HepG2 (cell line): ENCODE results near the gene SLC9A9. TPM values are rescaled to one million over a fixed set of nuclear protein-coding genes. Genes with fewer than 3 reads are reported as not detected.

Experiments used
- ATAC-seq: fragments of 200-7000 bp; cut with Tn5 transposase; 3 replicates; pipeline ENCODE4 v1.9.1; 2020; ENCODE audit warnings: mild to moderate bottlenecking, moderate library complexity
- BruUV-seq: library from RNA; stranded (reverse); fragments of 400-500 nt; replicated peaks from 2 replicates; lab custom pipeline; 2021; lab: Mats Ljungman, UMichigan
- CTCF ChIA-PET: fragments of 300-600 bp; formaldehyde crosslinking; extraction: SDS; loops from one replicate; lab custom pipeline; 2021; ENCODE audit warnings: low total read pairs, inconsistent platforms, low intra/inter-chr PET ratio; lab: Yijun Ruan, JAX
- POLR2A ChIA-PET: fragments of 350-600 bp; sonication (Branson Sonifier 250); formaldehyde crosslinking; loops from one replicate; lab custom pipeline; 2020; ENCODE audit warnings: antibody characterized with exemption, inconsistent platforms; lab: Yijun Ruan, JAX
- DNase-seq: peaks from one replicate; pipeline ENCODE4 v3.0.0-alpha.2; 2015; ENCODE audit warnings: low spot score
- FAIRE-seq: peaks from 3 replicates; lab custom pipeline; 2011; peaks lifted over from hg19 to GRCh38; lab: Jason Lieb, UNC
- H2AFZ ChIP-seq: one replicate; pipeline ENCODE4 v1.6.1; 2011; ENCODE audit warnings: low read length, inconsistent platforms
- H3K27ac ChIP-seq: fragments of 300-600 bp; 3 replicates; pipeline ENCODE4 v1.8.0; 2011; ENCODE audit warnings: mixed run types, mild to moderate bottlenecking, mixed read lengths, low read length, inconsistent platforms; ENCODE audit not compliant: insufficient read depth; ENCODE audit errors: extremely low read length
- H3K27me3 ChIP-seq, 2 experiments: fragments of 200-600 bp in 1 of 2; 2 replicates in 1 of 2; 3 replicates in 1 of 2; pipeline versions ENCODE4 v1.6.0 to v1.8.0; 2011; ENCODE audit warnings: low read length in 2 of 2, mild to moderate bottlenecking in 2 of 2, moderate library complexity in 2 of 2, inconsistent platforms in 1 of 2; ENCODE audit not compliant: insufficient read depth in 2 of 2, control insufficient read depth in 1 of 2
- H3K36me3 ChIP-seq, 2 experiments: fragments of 200-600 bp in 1 of 2; replicated peaks in 1 of 2; 2 replicates in 1 of 2; 3 replicates in 1 of 2; pipeline versions ENCODE4 v1.5.1 to v1.8.0; 2011; ENCODE audit warnings: low read length in 2 of 2, inconsistent platforms in 1 of 2; ENCODE audit not compliant: insufficient read depth in 2 of 2, control insufficient read depth in 1 of 2
- H3K4me1 ChIP-seq: 2 replicates; pipeline ENCODE4 v1.5.1; 2012; ENCODE audit warnings: low read length, inconsistent platforms; ENCODE audit not compliant: insufficient read depth
- H3K4me2 ChIP-seq: 2 replicates; pipeline ENCODE4 v1.6.0; 2011; ENCODE audit warnings: low read depth, low read length, inconsistent platforms
- H3K4me3 ChIP-seq, 3 experiments: fragments of 200-600 bp in 1 of 3; sonication (generic), shearing (Covaris generic) in 1 of 3; replicated peaks in 1 of 3; 2 replicates each; pipeline ENCODE4 v1.5.1; 2011 to 2016; ENCODE audit warnings: low read length in 3 of 3, inconsistent platforms in 2 of 3, low read depth in 2 of 3, mild to moderate bottlenecking in 2 of 3, control low read depth in 1 of 3, mixed read lengths in 1 of 3; ENCODE audit not compliant: insufficient read depth in 1 of 3
- H3K79me2 ChIP-seq: one replicate; pipeline ENCODE4 v1.6.1; 2011; ENCODE audit warnings: low read length, inconsistent platforms; ENCODE audit not compliant: insufficient read depth
- H3K9ac ChIP-seq: 2 replicates; pipeline ENCODE4 v1.6.0; 2011; ENCODE audit warnings: mild to moderate bottlenecking, low read depth, low read length, inconsistent platforms; ENCODE audit not compliant: insufficient read depth
- H3K9me3 ChIP-seq: 2 replicates; pipeline ENCODE4 v1.5.1; 2012; ENCODE audit warnings: mild to moderate bottlenecking, low read length
- H4K20me1 ChIP-seq: 2 replicates; pipeline ENCODE4 v1.6.0; 2011; ENCODE audit warnings: inconsistent platforms, mild to moderate bottlenecking, low read length, moderate library complexity; ENCODE audit not compliant: insufficient read depth
- FOSL2 ChIP-seq: sonication (generic); formaldehyde crosslinking; IDR thresholded peaks from 2 replicates; pipeline ENCODE4 v1.4.0; 2020; ENCODE audit warnings: missing genetic modification reagents
- HDAC1 ChIP-seq: sonication (generic); formaldehyde crosslinking; IDR thresholded peaks from 2 replicates; pipeline ENCODE4 v1.5.1; 2020; ENCODE audit warnings: mild to moderate bottlenecking, missing genetic modification reagents
- HINFP ChIP-seq: sonication (generic); formaldehyde crosslinking; IDR thresholded peaks from 2 replicates; pipeline ENCODE4 v1.4.0; 2020; ENCODE audit warnings: low read depth, mild to moderate bottlenecking, missing genetic modification reagents
- RCOR2 ChIP-seq: IDR thresholded peaks from 2 replicates; pipeline ENCODE4 v1.6.1; 2016; ENCODE audit warnings: missing biosample characterization, missing genetic modification reagents
- RFX1 ChIP-seq: fragments of 450-650 bp; IDR thresholded peaks from 2 replicates; pipeline ENCODE4 v1.6.1; 2017
- SIX4 ChIP-seq: sonication (generic); formaldehyde crosslinking; IDR thresholded peaks from 2 replicates; pipeline ENCODE4 v1.4.0; 2020; ENCODE audit warnings: missing genetic modification reagents
- ZNF274 ChIP-seq: sonication (generic); formaldehyde crosslinking; IDR thresholded peaks from 2 replicates; pipeline ENCODE4 v1.5.1; 2020; ENCODE audit warnings: mild to moderate bottlenecking, missing genetic modification reagents
- ZNF280D ChIP-seq: sonication (generic); formaldehyde crosslinking; IDR thresholded peaks from 2 replicates; pipeline ENCODE4 v1.5.1; 2020; ENCODE audit warnings: mild to moderate bottlenecking, missing genetic modification reagents
- ZNF543 ChIP-seq: sonication (generic); formaldehyde crosslinking; IDR thresholded peaks from 2 replicates; pipeline ENCODE4 v1.4.0; 2020; ENCODE audit warnings: mild to moderate bottlenecking, missing genetic modification reagents
- WGBS: methylation state at CpG from one replicate; pipeline ENCODE4 v1.1.6; 2017; ENCODE audit warnings: low lambda C conversion rate; 5-methylcytosine and 5-hydroxymethylcytosine counted together
- in situ Hi-C: cut with HindIII; loops from 2 replicates; pipeline ENCODE4 v1.10.0; 2017; ENCODE audit warnings: low pct_unique_long_range_greater_than_20kb; ENCODE audit not compliant: extremely low pct_ligation_motif_present
- intact Hi-C: fragments of 100-400 bp; cut with micrococcal nuclease; formaldehyde crosslinking; loops from one replicate; pipeline ENCODE4 v1.10.0; 2022; ENCODE audit not compliant: unreplicated experiment
- polyA plus RNA-seq, 8 experiments: library from polyadenylated mRNA; depleted of rRNA in 3 of 8; stranded (reverse) in 7 of 8; unstranded in 1 of 8; fragments of >200 nt; fragmentation: Illumina TruSeq in 4 of 8; extraction: Trizol in 4 of 8; gene quantifications; 2 replicates each; pipeline versions ENCODE4 v1.2.1 to v1.2.3, GENCODE V29; 2011 to 2016; ENCODE audit warnings: low read depth in 4 of 8, missing spikeins in 1 of 8, mixed read lengths in 1 of 8; ENCODE audit not compliant: insufficient read depth in 1 of 8
- total RNA-seq, 5 experiments: library from RNA; depleted of rRNA; stranded (reverse); fragments of >200 nt; fragmentation: Illumina TruSeq; extraction: Trizol; gene quantifications; 2 replicates each; pipeline ENCODE4 v1.2.3, GENCODE V29; 2016; ENCODE audit warnings: low read depth in 1 of 5

SLC9A9 gene
- total and polyA plus RNA-seq, 2 of the 13 experiments (the other 11 are each of a cell fraction or from before 2014, with no cell fraction given), result not detected

GRCh38 chr3:143754090-143754489 lies 94.2 kb downstream of the SLC9A9 start:
- H3K36me3 ChIP-seq, result no peaks in the 10 kb centered on the region
- H3K9ac ChIP-seq, result no peak overlapping the region
- ChIA-PET POLR2A (no interaction called here), CTCF (no interaction called here)
- FAIRE-seq (no peak), DNase-seq (no peak), ATAC-seq (no peak)
- H3K27me3 ChIP-seq, result no peaks in the 10 kb centered on the region; a peak in 1 of 5 replicates
- no TSS peak for BruUV-seq
- H3K4me1 ChIP-seq, result no peaks in the 10 kb centered on the region
- no peak overlapping the region for H3K4me2 ChIP-seq
- no peak overlapping the region for H3K27ac ChIP-seq
- H3K79me2 ChIP-seq, result no peaks in the 10 kb centered on the region
- 0% methylated on average over 1 of the region's 1 CpG for WGBS
- in situ Hi-C loops, result no loop called here
- H3K4me3 ChIP-seq, result no peak overlapping the region
- no peak overlapping the region for H2AFZ ChIP-seq
- no peak for TF ChIP-seq HDAC1 (CRISPR knock-in tag)
- no peak for TF ChIP-seq RCOR2 (CRISPR knock-in tag)
- no peak for TF ChIP-seq ZNF280D
- no peak for TF ChIP-seq ZNF274 (CRISPR knock-in tag)
- TF ChIP-seq ZNF543 (CRISPR knock-in tag), result no peak
- TF ChIP-seq HINFP (CRISPR knock-in tag), result no peak
- TF ChIP-seq SIX4 (CRISPR knock-in tag), result no peak
- no peak for TF ChIP-seq RFX1
- no peak for TF ChIP-seq FOSL2
- no peaks in the 10 kb centered on the region for H4K20me1 ChIP-seq
- intact Hi-C loops, result no loop called here
- H3K9me3 ChIP-seq, result no peaks in the 10 kb centered on the region
